NCI-H146 treated with DMSO at 0.1 percent for 48 hours (cell line): ENCODE results near the gene CACNA1F.
"Not testable (repeated sequence)": the region's sequence is repeated elsewhere in the genome, so short reads cannot be mapped to it uniquely, and the experiment has no call there.

Source experiments
- DNase-seq: peaks from one replicate; lab custom pipeline; 2025; ENCODE audit not compliant: unreplicated experiment; lab: John Stamatoyannopoulos, UW

Gene CACNA1F

GRCh38 chrX:49177873-49178480, 55.2 kb downstream of the CACNA1F start:
- no peak for DNase-seq

- DNase-seq, result no peak
These were observed 55.8 kb downstream of the CACNA1F start for GRCh38 chrX:49177338-49177833.

DNA sequence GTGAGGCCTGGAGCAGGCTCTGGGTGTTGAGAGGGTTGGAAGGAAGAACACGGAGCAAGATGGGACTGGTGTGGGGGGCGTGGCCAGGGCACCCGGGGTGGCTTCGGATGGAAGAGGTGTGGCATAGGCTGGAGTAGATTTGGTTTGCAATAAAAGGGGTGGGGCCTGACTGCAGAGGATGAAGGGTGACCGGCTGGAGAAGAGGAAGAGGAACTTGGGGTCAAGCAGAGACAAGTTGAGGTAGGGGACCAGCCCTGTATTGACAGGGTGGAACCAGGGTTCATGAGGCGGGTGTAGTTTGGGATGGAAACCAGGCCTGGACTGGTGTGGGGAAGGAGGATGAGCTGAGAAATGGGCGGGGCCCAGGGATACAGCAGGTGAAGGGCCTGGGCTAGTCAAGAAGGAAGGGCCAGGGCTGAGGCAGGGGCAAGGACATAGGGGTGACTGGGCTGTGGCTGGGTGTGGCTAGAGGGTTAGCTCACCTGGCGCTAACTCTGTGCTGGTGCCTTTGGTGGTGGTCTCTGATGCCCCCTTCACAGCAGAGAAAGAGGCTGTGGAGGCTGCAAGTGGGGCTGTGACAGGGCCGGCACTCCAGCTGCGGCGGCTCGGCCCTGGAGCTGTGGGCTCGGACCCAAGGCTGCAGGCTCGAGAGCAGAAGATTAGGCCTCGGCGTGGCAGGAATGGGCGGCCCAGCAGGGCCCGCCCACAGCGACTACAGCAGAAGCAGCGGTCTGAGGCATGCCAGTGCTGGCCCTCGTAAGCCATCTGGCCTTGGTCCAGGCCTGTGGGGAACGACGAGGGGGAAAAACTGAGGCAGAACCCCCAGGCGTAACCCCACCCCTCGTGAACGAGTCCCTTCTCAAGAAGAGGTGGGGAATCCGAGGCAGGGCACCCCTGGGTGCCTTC, 56.5 kb downstream of the CACNA1F start:
- no peak for DNase-seq

DNA sequence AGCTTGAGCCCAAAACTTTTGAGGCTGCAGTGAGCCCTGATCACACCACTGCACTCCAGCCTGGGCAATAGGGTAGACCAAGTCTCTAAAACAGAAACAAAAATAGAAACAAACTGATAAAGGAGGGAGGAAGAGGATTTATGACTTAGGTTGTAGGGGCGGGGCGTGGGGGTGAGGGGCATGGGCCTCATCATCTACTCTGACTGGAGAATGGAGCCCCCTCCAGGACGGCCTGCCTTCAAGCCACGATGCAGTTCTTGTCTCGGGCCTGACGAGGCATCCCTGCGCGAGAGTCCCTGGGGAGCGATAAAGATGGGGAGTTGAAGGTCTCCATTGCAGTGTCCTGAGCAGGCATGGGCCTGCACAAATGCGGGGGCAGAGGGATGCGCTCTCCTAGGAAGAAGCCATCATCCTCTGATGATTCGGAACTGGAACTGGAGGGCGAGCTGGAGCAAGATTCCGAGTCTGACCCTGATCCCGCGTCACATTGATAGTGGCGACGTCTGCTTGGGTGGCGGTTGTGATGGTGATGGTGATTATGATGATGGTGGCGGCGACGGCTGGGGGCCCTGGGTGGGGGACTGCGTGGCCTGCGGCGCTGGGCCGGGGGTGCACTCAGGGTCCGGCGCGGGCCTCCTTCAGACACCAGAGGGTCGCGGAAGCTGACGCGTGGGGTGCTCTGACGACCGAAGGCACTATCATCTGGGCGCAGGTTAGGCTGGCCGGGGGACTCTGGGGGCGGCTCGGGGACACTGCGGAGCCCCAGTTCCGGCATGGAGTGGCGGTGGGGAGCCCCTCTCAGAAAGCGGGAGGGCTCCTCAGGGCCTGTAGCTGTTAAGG, 57.5 kb downstream of the CACNA1F start:
- no peak for DNase-seq

DNA sequence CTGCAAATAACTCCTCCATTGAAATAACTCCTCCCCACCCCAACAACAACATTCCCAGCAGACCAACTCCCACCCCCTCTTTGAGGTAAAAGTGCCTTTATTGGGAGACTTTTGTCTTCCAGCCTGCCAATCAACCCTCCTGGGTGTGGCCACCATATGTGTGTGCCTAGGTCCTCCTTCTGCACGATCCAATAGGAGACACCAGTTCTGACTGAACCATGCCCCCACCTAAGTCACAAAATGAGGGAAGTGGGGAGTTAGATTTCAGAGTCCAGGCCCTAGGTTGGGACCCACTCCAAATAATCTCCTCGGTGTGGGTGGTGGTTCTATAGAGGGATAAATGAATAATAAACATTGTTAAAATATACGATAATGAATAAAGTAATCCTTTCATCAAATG, 58.4 kb downstream of the CACNA1F start:
- no peak for DNase-seq

DNA sequence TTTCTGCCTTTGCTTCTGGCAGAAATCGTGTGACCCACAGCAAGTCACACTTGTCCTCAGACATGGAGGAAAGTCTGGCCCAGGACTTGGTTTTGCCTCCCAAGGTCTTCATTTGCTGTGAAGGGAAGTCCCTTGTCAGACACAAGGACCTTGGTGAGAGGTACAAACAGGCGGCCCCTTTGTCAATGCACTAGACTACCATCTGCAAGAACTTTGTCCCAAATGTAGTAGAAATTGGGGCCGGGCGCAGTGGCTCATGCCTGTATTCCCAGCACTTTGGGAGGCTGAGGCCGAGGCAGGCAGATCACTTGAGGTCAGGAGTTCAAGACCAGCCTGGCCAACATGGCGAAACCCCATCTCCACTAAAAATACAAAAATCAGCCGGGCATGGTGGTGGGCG, 59.6 kb downstream of the CACNA1F start:
- DNase-seq, result not testable (repeated sequence)

DNA sequence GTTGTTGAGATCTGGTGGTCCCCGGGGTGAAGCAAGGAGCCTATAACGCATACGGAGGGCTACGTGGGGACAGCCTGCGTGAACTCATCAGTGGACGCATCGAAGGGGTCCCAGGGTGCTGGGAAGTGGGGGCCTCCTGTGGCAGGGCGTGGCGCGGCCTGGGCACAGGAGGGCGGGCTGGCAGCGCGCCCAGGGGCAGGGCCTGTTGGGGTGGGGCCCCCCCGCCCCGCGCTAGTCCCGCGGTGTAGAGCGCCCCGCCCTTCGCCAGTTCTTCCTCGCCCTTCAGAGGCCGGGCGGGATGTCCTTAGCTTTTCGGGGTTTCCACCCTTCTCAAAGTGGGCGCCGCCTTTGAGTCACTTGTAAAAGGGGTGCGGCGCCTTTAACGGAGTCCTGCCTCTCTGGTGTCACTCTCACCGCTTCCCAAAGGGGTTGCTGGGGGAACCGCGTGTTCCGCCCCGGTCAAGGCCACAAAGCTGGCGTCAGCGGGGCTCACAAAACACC, 60.8 kb downstream of the CACNA1F start:
- DNase-seq, result no peak

DNA sequence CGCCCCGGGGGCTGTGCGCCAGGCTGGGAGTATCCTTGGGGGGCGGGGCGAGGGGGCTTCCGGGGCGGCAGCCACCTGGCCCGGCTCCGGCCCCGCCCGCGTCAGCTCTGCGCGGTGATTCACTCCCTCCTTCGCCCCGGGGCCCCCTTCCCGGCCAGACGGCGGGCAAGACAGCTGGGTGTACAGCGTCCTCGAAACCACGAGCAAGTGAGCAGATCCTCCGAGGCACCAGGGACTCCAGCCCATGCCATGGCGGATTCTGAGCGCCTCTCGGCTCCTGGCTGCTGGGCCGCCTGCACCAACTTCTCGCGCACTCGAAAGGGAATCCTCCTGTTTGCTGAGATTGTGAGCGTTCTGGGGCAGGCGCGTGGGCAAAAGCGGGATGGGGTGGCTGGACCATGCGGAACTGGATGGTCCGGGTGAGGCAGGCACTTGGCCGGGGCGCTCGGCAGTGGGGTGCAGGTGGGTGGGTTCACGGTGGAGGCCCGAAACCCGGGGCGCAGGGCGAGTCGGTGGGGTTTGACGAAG, 61.3 kb downstream of the CACNA1F start, which contains the start of gene PLP2:
Gene PLP2 (plus strand): TSS at position 147 of the 528 bp plus-strand sequence. CDS start 103 bp downstream, at position 250.
- DNase-seq, result peak; percentile 9

- no peak for DNase-seq
These were observed 65.4 kb downstream of the CACNA1F start for GRCh38 chrX:49167740-49168108.

GRCh38 chrX:49166914-49167739, 66.0 kb downstream of the CACNA1F start:
- peak; percentile 41 for DNase-seq

DNA sequence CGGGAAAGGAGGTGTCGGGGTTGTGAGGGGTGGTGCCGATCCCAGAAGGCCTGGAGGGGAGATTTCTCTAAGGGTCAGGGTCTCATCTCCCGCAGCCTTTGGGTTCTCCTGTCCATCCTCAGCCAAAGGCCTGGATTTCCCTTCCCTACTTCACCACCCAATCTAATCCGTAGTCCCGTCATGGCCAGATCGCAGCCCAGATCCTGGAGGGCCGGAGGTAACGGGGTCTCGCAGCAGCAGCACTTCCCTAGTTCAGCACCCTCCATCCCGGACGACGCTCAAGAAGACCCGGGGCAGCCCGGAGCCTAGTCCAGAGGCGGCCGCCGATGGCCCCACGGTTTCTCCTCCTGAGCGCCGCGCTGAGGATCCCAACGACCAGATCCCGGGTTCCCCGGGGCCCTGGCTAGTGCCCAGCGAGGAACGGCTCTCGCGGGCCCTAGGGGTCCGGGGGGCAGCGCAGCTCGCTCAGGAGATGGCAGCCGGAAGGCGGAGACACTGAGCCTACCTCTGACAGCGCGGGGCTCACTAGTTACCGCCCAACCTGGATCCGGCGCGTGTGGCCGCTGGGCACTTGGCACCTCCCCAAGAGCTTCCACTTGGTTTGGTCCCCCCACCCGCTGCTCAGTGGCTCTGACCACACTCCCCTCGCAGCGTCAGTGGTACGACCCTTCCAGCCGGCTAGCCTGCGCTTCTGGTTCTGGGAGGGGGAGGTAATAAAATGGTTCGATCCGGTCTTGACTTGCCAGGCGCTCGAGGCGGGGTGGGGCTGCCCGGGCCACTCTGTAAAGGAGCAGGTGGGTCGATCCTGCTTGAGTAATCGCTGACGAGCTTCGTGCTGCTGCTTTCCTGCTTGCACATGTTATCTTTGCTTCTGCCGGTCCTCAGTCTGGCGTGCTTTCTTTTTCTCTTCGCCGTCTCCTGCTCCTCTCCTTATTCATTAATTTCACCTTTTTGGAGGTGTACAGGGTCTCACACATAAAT, 66.9 kb downstream of the CACNA1F start:
- DNase-seq, result peak; percentile 80

- DNase-seq, result no peak
These were observed 68.4 kb downstream of the CACNA1F start for GRCh38 chrX:49164589-49165360.

- peak; percentile 67 for DNase-seq
These were observed 69.4 kb downstream of the CACNA1F start for GRCh38 chrX:49163555-49164419.

DNA sequence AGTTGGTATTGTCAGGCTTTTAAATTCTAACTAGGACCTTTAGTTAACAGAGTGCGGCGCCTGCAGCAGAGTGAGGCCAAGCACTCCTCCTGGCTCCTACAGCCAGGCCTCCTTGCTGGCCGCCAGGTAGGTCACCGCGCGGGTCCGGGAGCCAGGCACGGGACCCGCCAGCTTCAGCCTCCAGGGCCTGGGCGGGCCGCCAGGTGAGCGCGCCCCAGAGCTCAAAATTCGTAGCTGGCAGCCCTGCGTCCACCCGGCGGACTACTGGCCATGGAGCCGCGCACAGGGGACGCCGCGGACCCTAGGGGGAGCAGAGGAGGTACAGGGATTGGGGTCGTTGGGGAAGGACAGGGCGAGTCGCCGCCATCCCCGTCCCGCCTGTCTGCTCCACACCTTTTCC, 70.5 kb downstream of the CACNA1F start, which contains the start of gene MAGIX:
Gene MAGIX (plus strand): TSS at position 139 of the 400 bp plus-strand sequence. CDS start 132 bp downstream, at position 271.
- no peak for DNase-seq

DNA sequence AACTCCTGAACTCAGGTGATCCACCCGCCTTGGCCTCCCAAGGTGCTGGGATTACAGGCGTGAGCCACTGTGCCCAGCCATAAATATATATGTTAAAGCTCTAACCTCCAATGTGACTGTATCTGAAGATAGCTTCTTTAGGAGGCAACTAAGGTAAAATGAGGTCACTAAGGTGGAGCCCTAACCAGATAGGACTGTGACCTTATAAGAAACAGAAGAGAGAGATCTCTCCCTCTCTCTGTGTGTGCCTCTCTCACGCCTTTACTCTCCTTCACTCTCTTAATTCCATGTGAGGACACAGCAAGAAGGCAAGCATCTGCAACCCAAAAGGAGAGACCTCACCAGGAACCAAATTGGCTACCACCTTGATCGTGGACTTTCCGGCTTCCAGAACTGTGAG, 71.5 kb downstream of the CACNA1F start:
- DNase-seq, result no peak

DNA sequence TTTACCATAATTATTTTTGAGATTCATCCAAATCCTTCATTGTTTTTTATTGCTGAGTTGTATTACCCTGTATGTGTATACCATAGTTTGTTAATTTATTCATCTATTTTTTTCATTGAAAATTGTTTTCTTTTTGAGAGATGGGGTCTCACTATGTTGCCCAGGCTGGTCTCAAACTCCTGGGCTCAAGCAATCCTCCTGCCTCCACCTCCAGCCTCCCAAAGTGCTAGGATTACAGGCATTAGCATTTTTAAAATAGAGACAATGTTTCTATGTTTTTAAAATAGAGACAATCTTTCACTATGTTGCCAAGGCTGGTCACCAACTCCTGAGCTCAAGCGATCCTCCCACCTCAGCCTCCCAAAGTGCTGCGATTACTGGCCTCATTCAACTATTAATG, 72.2 kb downstream of the CACNA1F start:
- no peak for DNase-seq

DNA sequence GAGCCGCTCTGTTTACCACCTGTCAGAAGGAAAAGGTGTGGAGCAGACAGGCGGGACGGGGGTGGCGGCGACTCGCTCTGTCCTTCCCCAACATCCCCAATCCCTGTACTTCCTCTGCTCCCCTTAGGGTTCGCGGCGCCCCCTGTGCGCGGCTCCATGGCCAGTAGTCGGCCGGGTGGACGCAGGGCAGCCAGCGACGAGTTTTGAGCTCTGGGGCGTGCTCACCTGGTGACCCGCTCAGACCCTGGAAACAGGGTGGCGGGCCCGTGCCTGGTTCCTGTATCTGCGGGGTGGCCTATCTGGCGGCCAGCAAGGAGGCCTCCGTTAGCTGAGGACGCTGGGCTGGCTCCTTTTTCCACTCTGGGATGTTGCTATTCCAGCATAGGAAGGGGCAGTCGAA, 75.9 kb downstream of the CACNA1F start:
- DNase-seq, result no peak
